Liver (tissue), 9 donors: Measurements from ENCODE around the gene EPB42. TPM values are rescaled to one million over a fixed set of nuclear protein-coding genes. Genes with fewer than 3 reads are reported as not detected.

Experiments
- DNase-seq: peaks from one replicate; pipeline ENCODE4 v3.0.0-alpha.2; 2017; ENCODE audit warnings: low spot score
- H3K27ac ChIP-seq, 2 donors: one replicate each; pipeline ENCODE4 v1.7.0; 2013; ENCODE audit warnings: inconsistent platforms in 2 of 2, low read length in 2 of 2, control low read depth in 1 of 2, low read depth in 1 of 2, mild to moderate bottlenecking in 1 of 2
- H3K27me3 ChIP-seq, 4 donors: one replicate each; pipeline versions ENCODE4 v1.6.1 to v1.7.0; 2013; ENCODE audit warnings: low read length in 3 of 4, inconsistent platforms in 1 of 4, mild to moderate bottlenecking in 1 of 4, moderate library complexity in 1 of 4; ENCODE audit not compliant: control insufficient read depth in 4 of 4, insufficient read depth in 4 of 4
- H3K36me3 ChIP-seq, 4 donors: one replicate each; pipeline versions ENCODE4 v1.6.1 to v1.7.0; 2013; ENCODE audit warnings: low read length in 3 of 4, mild to moderate bottlenecking in 3 of 4, low read depth in 1 of 4, moderate library complexity in 1 of 4; ENCODE audit not compliant: control insufficient read depth in 4 of 4, insufficient read depth in 3 of 4
- H3K4me1 ChIP-seq, 4 donors: one replicate each; pipeline versions ENCODE4 v1.6.1 to v1.7.0; 2013; ENCODE audit warnings: low read length in 3 of 4, mild to moderate bottlenecking in 3 of 4, moderate library complexity in 1 of 4; ENCODE audit not compliant: control insufficient read depth in 4 of 4, insufficient read depth in 4 of 4
- H3K4me3 ChIP-seq, 3 donors: one replicate each; pipeline versions ENCODE4 v1.6.1 to v1.7.0; 2013; ENCODE audit warnings: low read length in 3 of 3, control low read depth in 1 of 3, low read depth in 1 of 3, mild to moderate bottlenecking in 1 of 3
- H3K9ac ChIP-seq, 2 donors: one replicate each; pipeline ENCODE4 v1.7.0; 2013; ENCODE audit warnings: low read length in 2 of 2, mild to moderate bottlenecking in 2 of 2, moderate library complexity in 2 of 2, control low read depth in 1 of 2, low read depth in 1 of 2
- H3K9me3 ChIP-seq, 4 donors: one replicate each; pipeline versions ENCODE4 v1.6.1 to v1.7.0; 2013; ENCODE audit warnings: low read length in 3 of 4; ENCODE audit not compliant: control insufficient read depth in 4 of 4
- ATF3 ChIP-seq: IDR thresholded peaks from 2 replicates; pipeline ENCODE4 v1.6.1; 2016; ENCODE audit warnings: antibody characterized with exemption
- FOXA2 ChIP-seq: IDR thresholded peaks from 2 replicates; pipeline ENCODE4 v1.6.1; 2016; ENCODE audit warnings: antibody characterized with exemption
- GABPA ChIP-seq, 2 donors: IDR thresholded peaks in 1 of 2; conservative IDR thresholded peaks in 1 of 2; 2 replicates each; pipeline ENCODE4 v1.6.1; 2016; ENCODE audit warnings: antibody characterized with exemption in 2 of 2, mild to moderate bottlenecking in 1 of 2, moderate library complexity in 1 of 2
- HNF4A ChIP-seq, 2 donors: conservative IDR thresholded peaks; 2 replicates each; pipeline ENCODE4 v1.6.1; 2016; ENCODE audit warnings: antibody characterized with exemption in 2 of 2, mild to moderate bottlenecking in 2 of 2
- JUND ChIP-seq, 2 donors: IDR thresholded peaks; 2 replicates each; pipeline ENCODE4 v1.6.1; 2016; ENCODE audit warnings: antibody characterized with exemption in 2 of 2
- MAX ChIP-seq: IDR thresholded peaks from 2 replicates; pipeline ENCODE4 v1.6.1; 2016; ENCODE audit warnings: antibody characterized with exemption
- NR2F2 ChIP-seq: IDR thresholded peaks from 2 replicates; pipeline ENCODE4 v1.6.1; 2016; ENCODE audit warnings: antibody characterized with exemption
- RAD21 ChIP-seq, 2 donors: IDR thresholded peaks; 2 replicates each; pipeline ENCODE4 v1.6.1; 2016; ENCODE audit warnings: antibody characterized with exemption in 2 of 2, mild to moderate bottlenecking in 2 of 2
- REST ChIP-seq: IDR thresholded peaks from 2 replicates; pipeline ENCODE4 v1.6.1; 2016; ENCODE audit warnings: antibody characterized with exemption, mild to moderate bottlenecking
- TAF1 ChIP-seq: conservative IDR thresholded peaks from 2 replicates; pipeline ENCODE4 v1.6.1; 2016; ENCODE audit warnings: antibody characterized with exemption, mild to moderate bottlenecking
- YY1 ChIP-seq: IDR thresholded peaks from 2 replicates; pipeline ENCODE4 v1.6.1; 2016; ENCODE audit warnings: antibody characterized with exemption, mild to moderate bottlenecking
- WGBS: extraction: QIAGEN DNeasy Blood & Tissue Kit; methylation state at CpG from one replicate; pipeline ENCODE4 v1.1.7; 2013; 5-methylcytosine and 5-hydroxymethylcytosine counted together
- polyA plus RNA-seq, 2 donors: library from polyadenylated mRNA; stranded (reverse) in 1 of 2; unstranded in 1 of 2; fragments of 200-250 nt in 1 of 2; fragments of >200 nt in 1 of 2; fragmentation: Nextera tagmentation in 1 of 2; extraction: Ambion mirVana in 1 of 2; gene quantifications; one replicate each; pipeline versions ENCODE4 v1.2.1 to v1.2.3, GENCODE V29; 2013 to 2015
- total RNA-seq, 2 donors: library from RNA; depleted of rRNA; stranded (reverse); fragments of >200 nt; gene quantifications; one replicate each; pipeline ENCODE4 v1.2.3, GENCODE V29; 2014
- TF ChIP-seq, protein P1 (sequence below): fragments of 150-350 bp; IDR thresholded peaks from 2 replicates; pipeline ENCODE4 v1.5.1; 2017; ENCODE audit warnings: improper control_type of control experiment, low read depth, low read length; ENCODE audit not compliant: missing input control
- TF ChIP-seq, protein P2 (sequence below): IDR thresholded peaks from 2 replicates; pipeline ENCODE4 v1.6.1; 2016; ENCODE audit warnings: antibody characterized with exemption
- donor health status: healthy.
- donor health status: healthy.
- donor health status: healthy.
- donor health status: healthy.
- donor health status: healthy.

EPB42 gene
- total and polyA plus RNA-seq, 4 donors: 0.02 to 247 TPM; not detected in 2

DNA sequence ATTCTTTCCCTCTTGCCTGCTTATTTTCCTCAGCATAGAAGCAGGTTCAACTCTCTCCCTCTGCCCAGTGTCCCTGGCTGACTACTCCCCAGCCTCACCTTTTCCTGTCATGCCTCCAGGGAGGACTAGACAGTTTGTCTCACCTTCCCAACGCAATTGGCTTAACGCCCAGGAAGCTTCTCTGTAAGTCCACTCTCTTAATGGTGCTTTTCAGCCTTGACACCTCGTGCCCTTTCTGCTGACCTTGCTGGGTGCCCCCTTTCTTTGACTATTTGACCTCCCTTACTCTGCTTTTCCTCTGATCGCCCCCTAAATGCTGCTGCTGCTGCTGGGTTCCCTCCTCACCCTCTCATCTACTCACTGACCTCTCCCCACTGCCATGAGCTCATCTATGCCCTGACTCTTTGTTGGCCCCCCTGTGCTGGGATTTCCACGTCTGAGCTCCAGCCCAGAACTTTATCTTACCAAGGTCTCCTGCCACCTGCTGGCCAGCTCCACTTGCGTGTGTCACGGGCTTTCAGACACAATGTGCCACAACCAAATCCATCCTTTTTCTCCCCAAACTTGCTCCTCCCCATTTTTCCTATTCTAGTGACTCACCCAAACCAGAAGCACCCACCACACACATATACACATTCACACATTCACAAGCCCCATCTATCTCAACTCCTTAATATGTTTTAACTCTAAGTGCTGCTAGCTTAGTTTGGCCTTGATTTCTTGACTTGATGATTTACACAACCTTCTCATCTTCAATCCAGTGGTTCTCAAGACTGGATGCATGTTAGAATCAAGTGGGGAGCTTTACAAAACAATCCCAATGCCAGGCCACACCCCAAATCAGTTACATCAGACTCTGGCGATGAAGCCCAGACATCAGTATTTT, 16.6 kb downstream of the EPB42 start:
- H3K27ac ChIP-seq: no peak overlapping the region
- no peak for TF ChIP-seq NR2F2
- TF ChIP-seq REST: no peak
- TF ChIP-seq, protein P1, sequence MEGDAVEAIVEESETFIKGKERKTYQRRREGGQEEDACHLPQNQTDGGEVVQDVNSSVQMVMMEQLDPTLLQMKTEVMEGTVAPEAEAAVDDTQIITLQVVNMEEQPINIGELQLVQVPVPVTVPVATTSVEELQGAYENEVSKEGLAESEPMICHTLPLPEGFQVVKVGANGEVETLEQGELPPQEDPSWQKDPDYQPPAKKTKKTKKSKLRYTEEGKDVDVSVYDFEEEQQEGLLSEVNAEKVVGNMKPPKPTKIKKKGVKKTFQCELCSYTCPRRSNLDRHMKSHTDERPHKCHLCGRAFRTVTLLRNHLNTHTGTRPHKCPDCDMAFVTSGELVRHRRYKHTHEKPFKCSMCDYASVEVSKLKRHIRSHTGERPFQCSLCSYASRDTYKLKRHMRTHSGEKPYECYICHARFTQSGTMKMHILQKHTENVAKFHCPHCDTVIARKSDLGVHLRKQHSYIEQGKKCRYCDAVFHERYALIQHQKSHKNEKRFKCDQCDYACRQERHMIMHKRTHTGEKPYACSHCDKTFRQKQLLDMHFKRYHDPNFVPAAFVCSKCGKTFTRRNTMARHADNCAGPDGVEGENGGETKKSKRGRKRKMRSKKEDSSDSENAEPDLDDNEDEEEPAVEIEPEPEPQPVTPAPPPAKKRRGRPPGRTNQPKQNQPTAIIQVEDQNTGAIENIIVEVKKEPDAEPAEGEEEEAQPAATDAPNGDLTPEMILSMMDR: peak; percentile 53
- TF ChIP-seq, protein P2, sequence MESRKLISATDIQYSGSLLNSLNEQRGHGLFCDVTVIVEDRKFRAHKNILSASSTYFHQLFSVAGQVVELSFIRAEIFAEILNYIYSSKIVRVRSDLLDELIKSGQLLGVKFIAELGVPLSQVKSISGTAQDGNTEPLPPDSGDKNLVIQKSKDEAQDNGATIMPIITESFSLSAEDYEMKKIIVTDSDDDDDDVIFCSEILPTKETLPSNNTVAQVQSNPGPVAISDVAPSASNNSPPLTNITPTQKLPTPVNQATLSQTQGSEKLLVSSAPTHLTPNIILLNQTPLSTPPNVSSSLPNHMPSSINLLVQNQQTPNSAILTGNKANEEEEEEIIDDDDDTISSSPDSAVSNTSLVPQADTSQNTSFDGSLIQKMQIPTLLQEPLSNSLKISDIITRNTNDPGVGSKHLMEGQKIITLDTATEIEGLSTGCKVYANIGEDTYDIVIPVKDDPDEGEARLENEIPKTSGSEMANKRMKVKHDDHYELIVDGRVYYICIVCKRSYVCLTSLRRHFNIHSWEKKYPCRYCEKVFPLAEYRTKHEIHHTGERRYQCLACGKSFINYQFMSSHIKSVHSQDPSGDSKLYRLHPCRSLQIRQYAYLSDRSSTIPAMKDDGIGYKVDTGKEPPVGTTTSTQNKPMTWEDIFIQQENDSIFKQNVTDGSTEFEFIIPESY: no peak
- TF ChIP-seq JUND (IDR thresholded peaks at IDR 0.05): no peak
- TF ChIP-seq FOXA2: no peak
- no peak for TF ChIP-seq YY1
- TF ChIP-seq RAD21 (IDR thresholded peaks at IDR 0.05): peak; percentile 57 to 72
- TF ChIP-seq HNF4A (conservative IDR thresholded peaks at IDR 0.05): no peak
- TF ChIP-seq MAX: no peak
- TF ChIP-seq GABPA (IDR thresholded peaks at IDR 0.05 in 1 of 2, conservative IDR thresholded peaks at IDR 0.05 in 1 of 2): no peak
- TF ChIP-seq ATF3: no peak
- no peak for TF ChIP-seq TAF1
- no peaks in the 10 kb centered on the region for H3K4me1 ChIP-seq
- H3K4me3 ChIP-seq: no peak overlapping the region
- H3K9ac ChIP-seq: no peak overlapping the region
- DNase-seq: no peak
- peaks cover 0 to 3% (median 0%) of the 10 kb centered on the region in 4 donors for H3K27me3 ChIP-seq
- no peaks in the 10 kb centered on the region for H3K36me3 ChIP-seq
- WGBS: 32% methylated on average over 8 of the region's 8 CpGs
- no peaks in the 10 kb centered on the region for H3K9me3 ChIP-seq
